Testis (tissue), 3 donors: Measurements from ENCODE around the gene ZNF692. TPM values are rescaled to one million over a fixed set of nuclear protein-coding genes. Genes with fewer than 3 reads are reported as not detected.

ENCODE experiments used
- DNase-seq: peaks from one replicate; pipeline ENCODE4 v3.0.0-alpha.2; 2019
- H3K27ac ChIP-seq, 2 donors: fragments of 200-600 bp; sonication (generic); one replicate each; pipeline ENCODE4 v1.5.1; 2019
- H3K27me3 ChIP-seq: fragments of 200-600 bp; sonication (generic); one replicate; pipeline ENCODE4 v1.5.1; 2019
- H3K36me3 ChIP-seq: fragments of 200-600 bp; sonication (generic); one replicate; pipeline ENCODE4 v1.5.1; 2017; ENCODE audit warnings: low read depth; ENCODE audit errors: missing control alignments
- H3K4me1 ChIP-seq: fragments of 200-600 bp; sonication (generic); one replicate; pipeline ENCODE4 v1.5.1; 2019
- H3K4me3 ChIP-seq, 2 donors: fragments of 200-600 bp; sonication (generic); one replicate each; pipeline ENCODE4 v1.5.1; 2017 to 2019
- H3K9me3 ChIP-seq: fragments of 200-600 bp; sonication (generic); one replicate; pipeline ENCODE4 v1.5.1; 2017
- POLR2A ChIP-seq: fragments of 450-650 bp; IDR thresholded peaks from one replicate; pipeline ENCODE4 v1.6.1; 2017; ENCODE audit warnings: antibody characterized with exemption, mild to moderate bottlenecking, moderate library complexity
- WGBS, 2 donors: methylation state at CpG; one replicate each; pipeline ENCODE4 v1.1.5; 2018; 5-methylcytosine and 5-hydroxymethylcytosine counted together
- intact Hi-C: fragments of 100-400 bp; cut with DNase I; formaldehyde crosslinking; loops from one replicate; pipeline ENCODE4 v1.15.1; 2023; ENCODE audit warnings: low total_unique reads
- polyA plus RNA-seq: library from polyadenylated mRNA; stranded (reverse); fragments of 350-450 nt; fragmentation: Illumina TruSeq; extraction: RNeasy Lipid Tissue Mini Kit (QIAGEN cat#74804); gene quantifications from one replicate; pipeline ENCODE4 v1.2.3, GENCODE V29; 2014; ENCODE audit warnings: low read depth, low replicate concordance; ENCODE audit not compliant: insufficient read depth
- total RNA-seq, 2 donors: library from RNA; depleted of rRNA; stranded (reverse); fragments of >200 nt; gene quantifications; one replicate each; pipeline ENCODE4 v1.2.3, GENCODE V29; 2016
- TF ChIP-seq, protein P1 (sequence below), 3 experiments: fragments of 450-650 bp in 2 of 3; fragments of 200-600 bp in 1 of 3; sonication (generic) in 1 of 3; IDR thresholded peaks; one replicate each; pipeline ENCODE4 v1.5.1; 2016 to 2019; ENCODE audit warnings: antibody characterized with exemption in 3 of 3, mild to moderate bottlenecking in 2 of 3, moderate library complexity in 1 of 3

The ZNF692 gene
- total and polyA plus RNA-seq, 3 donors from 2014 or later: 82.9 to 89.4 (median 86.2) TPM

DNA sequence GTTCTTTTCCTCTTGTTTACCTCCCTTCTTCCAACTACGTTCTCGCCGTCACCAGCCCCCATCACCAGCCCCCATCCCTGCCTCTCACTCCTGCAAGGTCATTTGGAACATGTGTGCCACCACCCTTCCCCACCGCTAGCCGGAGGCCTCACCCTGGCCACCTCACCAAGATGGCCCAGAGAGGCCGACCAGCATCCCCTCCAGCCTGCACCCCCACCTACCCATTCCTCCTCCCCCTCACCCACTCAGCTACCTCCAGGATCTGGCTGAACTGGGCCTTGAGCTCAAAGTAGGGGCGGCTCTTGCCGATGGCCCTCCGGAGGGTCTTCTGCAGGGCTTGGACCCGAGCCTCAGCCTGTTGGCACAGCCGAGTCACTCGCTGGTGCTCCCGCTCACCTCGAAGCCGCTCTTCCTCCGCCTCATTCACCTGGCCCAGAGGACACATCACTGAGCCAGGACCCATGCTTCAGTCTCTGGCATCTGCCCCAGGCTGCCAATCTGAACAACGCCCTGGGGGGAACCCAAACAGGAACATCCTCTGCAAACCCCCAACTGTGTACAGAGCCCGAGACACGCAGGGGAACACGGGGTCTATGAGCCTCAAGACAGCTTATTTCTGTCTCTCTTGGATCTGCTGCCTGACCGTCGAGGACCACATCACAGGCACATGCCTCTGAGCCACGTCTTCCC lies 46.0 kb downstream of the ZNF692 start:
- intact Hi-C loops: no loop called here
- Histone ChIP-seq H3K9me3 (no peaks in the 10 kb centered on the region), H3K4me1 (no peaks in the 10 kb centered on the region), H3K4me3 (no peak overlapping the region), H3K27ac (no peak overlapping the region), H3K36me3 (no peaks in the 10 kb centered on the region), H3K27me3 (no peaks in the 10 kb centered on the region)
- 92% methylated on average over 21 to 23 of the region's 23 CpGs for WGBS, 2 donors
- DNase-seq: no peak
- TF ChIP-seq, protein P1, sequence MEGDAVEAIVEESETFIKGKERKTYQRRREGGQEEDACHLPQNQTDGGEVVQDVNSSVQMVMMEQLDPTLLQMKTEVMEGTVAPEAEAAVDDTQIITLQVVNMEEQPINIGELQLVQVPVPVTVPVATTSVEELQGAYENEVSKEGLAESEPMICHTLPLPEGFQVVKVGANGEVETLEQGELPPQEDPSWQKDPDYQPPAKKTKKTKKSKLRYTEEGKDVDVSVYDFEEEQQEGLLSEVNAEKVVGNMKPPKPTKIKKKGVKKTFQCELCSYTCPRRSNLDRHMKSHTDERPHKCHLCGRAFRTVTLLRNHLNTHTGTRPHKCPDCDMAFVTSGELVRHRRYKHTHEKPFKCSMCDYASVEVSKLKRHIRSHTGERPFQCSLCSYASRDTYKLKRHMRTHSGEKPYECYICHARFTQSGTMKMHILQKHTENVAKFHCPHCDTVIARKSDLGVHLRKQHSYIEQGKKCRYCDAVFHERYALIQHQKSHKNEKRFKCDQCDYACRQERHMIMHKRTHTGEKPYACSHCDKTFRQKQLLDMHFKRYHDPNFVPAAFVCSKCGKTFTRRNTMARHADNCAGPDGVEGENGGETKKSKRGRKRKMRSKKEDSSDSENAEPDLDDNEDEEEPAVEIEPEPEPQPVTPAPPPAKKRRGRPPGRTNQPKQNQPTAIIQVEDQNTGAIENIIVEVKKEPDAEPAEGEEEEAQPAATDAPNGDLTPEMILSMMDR (IDR thresholded peaks at IDR 0.05): no peak
- TF ChIP-seq POLR2A: no peak

DNA sequence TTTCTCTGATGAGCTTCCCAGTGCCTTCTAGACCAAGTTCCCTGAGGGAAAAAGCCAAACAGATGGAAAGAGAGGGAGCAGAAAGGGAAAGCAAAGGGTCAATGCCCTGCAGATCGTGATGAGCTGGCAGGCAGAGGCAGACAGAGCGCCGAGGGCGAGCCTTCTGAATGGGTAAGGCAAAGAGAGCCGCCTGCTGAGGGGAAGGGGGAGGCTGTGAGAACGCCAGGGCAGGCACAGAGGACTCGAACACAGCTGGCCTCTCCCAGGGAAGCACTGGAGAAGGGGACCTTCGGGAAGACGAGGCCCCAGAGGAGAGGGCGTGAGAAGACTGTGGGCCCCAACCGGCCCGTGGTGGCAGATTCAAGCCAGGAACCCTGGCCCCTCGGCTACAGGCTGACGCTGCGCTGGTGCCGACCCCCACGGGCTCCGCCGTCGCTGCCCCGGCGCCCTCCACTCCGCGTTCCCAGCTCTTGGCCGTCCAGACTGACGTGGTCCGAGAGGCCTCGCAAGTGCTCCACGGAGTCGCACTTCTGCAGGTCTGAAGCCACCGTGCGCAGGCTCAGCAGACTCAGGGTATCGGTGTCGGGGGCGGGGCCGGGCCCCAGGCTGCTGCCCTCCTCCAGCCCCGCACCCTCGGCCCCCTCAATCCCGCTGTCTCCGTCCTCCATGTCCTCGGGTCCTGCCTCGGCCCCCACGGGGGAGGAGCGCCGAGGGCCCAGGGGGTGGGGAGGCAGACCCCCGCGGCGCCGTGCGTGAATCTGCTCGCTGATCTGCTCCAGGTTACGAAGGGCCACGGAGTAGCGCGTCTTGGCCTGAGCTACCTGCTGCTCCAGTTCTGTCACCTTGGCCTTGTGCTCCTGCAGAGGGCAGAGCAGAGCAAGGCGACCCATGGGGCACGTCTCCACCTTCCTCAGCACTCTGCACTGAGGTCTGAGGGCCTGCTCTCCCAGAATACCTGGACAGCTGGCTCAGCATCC lies 47.1 kb downstream of the ZNF692 start:
- intact Hi-C loops: no loop called here
- 73 to 75% methylated on average over 24 to 57 of the region's 57 CpGs for WGBS, 2 donors
- Histone ChIP-seq H3K9me3 (no peaks in the 10 kb centered on the region), H3K27ac (no peak overlapping the region), H3K27me3 (no peaks in the 10 kb centered on the region), H3K4me1 (no peaks in the 10 kb centered on the region), H3K4me3 (peak overlapping the region in 1 of 2 donors; percentile 7), H3K36me3 (no peaks in the 10 kb centered on the region)
- no peak for TF ChIP-seq POLR2A
- TF ChIP-seq, protein P1 (IDR thresholded peaks at IDR 0.05): no peak
- DNase-seq: no peak

DNA sequence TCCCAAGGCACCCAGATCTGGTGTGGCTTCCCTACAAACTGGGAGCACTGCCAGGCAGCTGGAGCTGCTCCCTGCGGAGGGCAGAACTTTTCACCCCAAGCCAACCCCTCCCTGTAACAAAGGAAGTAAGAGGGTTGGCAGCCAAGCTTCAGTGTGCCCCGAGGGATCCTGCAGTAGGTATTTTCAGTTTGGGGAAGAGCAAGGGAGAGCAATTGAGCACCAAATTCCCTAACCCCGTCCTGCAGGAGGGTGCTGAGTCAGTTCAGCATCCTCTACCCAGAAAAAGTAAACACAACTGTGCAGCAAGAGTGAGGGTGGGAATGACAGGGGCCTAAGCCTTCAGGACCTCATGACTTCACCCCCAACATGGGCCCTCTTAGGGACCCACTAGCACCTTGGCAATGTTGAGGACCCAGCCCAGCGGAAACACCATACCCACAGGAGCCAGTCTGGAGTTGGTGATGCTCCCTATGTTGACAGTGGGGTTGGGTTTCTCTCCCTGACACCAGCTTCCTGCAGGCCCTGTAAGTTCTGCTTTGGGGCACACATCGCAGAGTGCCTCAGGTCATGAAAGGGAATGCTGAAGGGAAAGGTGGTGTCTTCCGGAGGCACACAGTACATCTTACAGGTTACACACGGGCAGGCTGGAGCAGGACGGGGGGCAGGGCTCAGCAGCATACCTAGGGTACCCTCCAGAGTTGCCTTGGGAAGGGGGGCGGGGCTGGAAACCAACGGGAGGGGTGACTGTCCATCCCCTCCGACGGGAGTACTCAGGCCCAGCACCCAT lies 48.0 kb downstream of the ZNF692 start:
- no peak for DNase-seq

DNA sequence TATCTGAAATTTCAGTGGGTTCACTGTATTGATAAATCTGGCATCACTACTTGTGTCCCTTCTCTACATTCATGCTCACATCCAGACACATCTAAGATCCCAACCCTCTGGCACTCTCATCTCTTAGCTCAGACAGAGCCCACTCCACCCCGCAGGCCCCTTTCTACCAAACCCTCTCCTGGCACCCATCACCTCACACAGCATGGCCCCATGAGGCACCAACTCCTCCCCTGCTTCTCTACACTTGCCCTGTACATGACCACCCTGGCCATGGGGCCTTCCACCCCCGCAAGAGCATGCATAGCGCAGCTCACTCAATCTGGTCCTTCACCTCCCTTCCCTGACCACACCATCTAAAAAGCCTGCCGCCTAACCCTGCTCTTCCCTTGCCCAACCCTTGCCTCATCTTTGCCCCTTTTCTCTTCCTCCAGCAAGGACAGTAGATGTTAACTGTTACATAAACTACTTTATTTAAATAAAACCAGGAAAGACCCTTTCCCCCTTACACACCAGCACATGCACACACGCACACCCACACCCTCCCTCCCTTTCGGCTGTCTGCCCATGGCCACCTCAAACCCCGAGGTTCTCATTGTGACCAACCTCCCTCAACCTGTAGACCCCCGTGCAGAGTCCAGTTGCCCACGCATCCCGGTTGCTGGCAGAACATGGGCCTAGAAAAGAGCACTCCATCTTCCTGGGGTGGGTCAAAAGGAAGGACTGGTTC lies 48.7 kb downstream of the ZNF692 start:
- WGBS, 2 donors: 78 to 91% methylated on average over 10 of the region's 10 CpGs
- no peaks in the 10 kb centered on the region for H3K36me3 ChIP-seq
- H3K9me3 ChIP-seq: no peaks in the 10 kb centered on the region
- no peaks in the 10 kb centered on the region for H3K4me1 ChIP-seq
- no peak for DNase-seq
- no peak overlapping the region for H3K27ac ChIP-seq
- H3K4me3 ChIP-seq: no peak overlapping the region
- no peaks in the 10 kb centered on the region for H3K27me3 ChIP-seq
- intact Hi-C loops: no loop called here
- no peak for TF ChIP-seq POLR2A
- TF ChIP-seq, protein P1 (IDR thresholded peaks at IDR 0.05): no peak

More for the DNA sequence above, 48.0 kb downstream of the ZNF692 start:
- no peak overlapping the region for H3K4me3 ChIP-seq
- intact Hi-C loops: no loop called here
- H3K36me3 ChIP-seq: no peaks in the 10 kb centered on the region
- H3K27ac ChIP-seq: no peak overlapping the region
- H3K4me1 ChIP-seq: no peaks in the 10 kb centered on the region
- no peaks in the 10 kb centered on the region for H3K27me3 ChIP-seq
- H3K9me3 ChIP-seq: no peaks in the 10 kb centered on the region
- 49 to 58% methylated on average over 11 to 12 of the region's 12 CpGs for WGBS, 2 donors
- TF ChIP-seq POLR2A: no peak
- TF ChIP-seq, protein P1 (IDR thresholded peaks at IDR 0.05): no peak
